GM19452 (cell line): ENCODE measurements around the gene PTPRA.
"Not testable (repeated sequence)": the region's sequence is repeated elsewhere in the genome, so short reads cannot be mapped to it uniquely, and the experiment has no call there.

Experiments
- ATAC-seq: cut with Tn5 transposase; IDR thresholded peaks from one replicate; pipeline ENCODE4 v1.9.1; 2021; ENCODE audit not compliant: unreplicated experiment

Gene PTPRA

DNA sequence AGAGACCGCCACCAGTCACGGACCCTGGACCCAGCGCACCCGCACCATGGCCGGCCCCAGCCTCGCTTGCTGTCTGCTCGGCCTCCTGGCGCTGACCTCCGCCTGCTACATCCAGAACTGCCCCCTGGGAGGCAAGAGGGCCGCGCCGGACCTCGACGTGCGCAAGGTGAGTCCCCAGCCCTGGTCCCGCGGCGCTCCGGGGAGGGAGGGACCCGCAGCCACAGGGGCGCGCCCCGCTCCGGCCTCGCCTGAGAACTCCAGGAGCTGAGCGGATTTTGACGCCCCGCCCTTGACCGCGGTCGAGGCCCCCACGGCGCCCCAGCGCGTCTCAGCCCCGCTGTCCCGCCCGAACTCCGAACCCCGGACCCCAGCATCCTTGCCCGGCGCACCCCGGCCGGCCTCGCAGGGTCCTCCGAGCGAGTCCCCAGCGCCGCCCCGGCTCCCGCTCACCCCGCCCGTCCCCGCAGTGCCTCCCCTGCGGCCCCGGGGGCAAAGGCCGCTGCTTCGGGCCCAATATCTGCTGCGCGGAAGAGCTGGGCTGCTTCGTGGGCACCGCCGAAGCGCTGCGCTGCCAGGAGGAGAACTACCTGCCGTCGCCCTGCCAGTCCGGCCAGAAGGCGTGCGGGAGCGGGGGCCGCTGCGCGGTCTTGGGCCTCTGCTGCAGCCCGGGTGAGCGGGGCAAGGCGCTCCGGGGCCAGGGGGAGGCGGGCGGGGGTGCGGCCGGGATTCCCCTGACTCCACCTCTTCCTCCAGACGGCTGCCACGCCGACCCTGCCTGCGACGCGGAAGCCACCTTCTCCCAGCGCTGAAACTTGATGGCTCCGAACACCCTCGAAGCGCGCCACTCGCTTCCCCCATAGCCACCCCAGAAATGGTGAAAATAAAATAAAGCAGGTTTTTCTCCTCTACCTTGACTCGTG lies 198.6 kb downstream of the PTPRA start, which contains the start of gene OXT:
TSS of gene OXT (plus strand) at position 11 of the 920 bp plus-strand sequence. CDS start at position 47, 36 bp downstream.
- no peak for ATAC-seq

DNA sequence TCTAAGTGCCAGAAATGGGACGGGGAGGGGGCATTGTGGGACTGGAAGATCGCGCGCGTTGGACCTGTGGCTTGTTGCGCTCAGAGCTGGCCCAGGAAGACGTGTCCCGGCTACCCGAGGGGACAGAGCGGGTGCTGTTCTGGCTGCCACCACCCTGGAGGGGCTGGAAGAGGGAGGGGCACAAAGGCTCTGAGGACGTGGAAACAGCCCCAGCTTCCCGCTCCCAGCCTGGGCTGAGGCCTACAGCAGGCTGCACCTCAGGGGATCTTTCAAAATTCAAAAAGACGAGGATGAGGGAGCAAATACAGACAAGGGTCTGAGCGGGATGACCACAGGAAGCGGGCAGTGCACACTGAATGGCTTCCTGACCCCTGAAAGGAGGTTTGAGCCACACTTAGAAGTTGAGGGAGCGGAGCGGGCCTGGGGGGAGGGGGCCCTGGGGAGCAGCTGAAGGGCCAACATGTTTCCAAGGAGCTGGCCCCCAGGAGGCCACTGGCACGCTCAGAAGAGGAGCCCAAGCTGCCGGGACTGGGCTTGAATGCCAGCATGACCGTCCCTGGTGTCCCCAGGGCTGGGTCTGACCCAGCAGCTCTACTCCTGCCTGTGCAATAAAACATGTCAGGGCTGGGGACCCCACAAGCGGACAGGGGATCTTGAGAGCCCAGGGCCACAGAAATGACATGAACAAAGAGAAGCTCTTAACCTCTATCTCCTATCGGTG lies 199.4 kb downstream of the PTPRA start:
- ATAC-seq = no peak

DNA sequence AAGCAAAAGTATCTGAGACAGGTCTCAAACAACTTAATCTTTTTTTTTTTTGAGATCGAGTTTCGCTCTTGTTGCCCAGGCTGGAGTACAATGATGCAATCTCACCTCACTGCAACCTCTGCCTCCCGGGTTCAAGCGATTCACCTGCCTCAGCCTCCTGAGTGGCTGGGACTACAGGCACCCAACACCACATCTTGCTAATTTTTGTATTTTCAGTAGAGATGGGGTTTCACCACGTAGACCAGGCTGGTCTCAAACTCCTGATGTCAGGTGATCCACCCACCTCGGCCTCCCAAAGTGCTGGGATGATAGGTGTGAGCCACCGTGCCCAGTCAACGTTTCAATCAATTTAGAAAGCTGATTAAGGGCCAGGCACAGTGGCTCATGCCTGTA lies 200.0 kb downstream of the PTPRA start:
- ATAC-seq = not testable (repeated sequence)

DNA sequence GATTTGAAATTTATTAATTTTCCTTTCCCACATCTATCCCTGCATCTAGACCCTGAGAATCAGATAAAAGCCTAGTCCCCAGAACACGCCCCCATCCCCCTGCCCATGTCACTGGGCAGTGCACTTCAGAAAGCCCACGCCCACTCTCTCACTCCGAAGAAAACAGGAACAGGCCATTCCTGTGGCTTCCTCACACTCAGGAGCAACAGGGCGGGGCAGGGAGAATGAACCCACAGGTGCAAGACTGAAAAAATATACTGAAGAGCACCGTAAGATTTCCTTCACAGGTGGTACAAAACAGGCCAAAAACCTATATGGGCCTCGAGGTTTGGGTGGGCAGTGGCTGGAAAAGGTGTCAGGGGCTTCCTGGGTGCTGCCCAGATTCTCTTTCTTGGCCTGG lies 201.5 kb downstream of the PTPRA start:
- ATAC-seq = no peak

DNA sequence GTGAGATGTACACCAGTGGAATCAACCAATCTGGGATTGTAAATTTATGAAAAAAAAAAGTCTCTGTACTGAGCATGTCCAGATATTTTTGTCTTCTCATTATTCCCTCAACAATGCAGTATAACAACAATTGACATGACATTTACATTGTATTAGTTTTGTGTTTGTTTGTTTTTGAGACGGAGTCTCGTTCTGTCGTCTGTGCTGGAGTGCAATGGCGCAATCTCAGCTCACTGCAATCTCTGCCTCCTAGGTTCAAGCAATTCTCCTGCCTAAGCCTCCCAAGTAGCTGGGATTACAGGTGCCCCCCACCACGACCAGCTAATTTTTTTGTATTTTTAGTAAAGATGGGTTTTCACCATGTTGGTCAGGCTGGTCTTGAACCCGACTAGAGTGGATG lies 202.0 kb downstream of the PTPRA start:
- not testable (repeated sequence) for ATAC-seq

DNA sequence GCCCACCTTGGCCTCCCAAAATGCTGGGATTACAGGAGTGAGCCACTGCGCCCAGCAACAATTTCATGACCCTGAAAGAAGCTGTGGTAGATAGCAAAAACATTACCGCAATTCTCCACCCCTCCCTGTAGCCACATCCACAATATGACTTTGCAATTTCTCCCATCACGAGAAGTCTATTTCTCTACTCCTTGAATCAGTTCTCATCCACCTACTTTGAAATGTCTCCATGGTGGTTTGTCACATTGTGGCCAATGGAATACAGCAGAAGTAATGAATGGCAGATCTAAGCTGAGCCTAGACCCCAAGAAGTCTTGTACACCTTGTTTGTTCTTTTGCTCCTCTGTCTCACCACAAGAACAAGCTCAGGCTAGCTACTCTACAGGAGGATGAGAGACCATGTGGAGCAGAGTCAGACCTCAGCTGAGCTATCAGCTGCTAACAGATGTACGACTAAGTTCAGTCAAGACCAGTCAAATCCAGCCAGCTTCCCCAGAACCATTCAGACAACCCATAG lies 204.4 kb downstream of the PTPRA start:
- no peak for ATAC-seq

DNA sequence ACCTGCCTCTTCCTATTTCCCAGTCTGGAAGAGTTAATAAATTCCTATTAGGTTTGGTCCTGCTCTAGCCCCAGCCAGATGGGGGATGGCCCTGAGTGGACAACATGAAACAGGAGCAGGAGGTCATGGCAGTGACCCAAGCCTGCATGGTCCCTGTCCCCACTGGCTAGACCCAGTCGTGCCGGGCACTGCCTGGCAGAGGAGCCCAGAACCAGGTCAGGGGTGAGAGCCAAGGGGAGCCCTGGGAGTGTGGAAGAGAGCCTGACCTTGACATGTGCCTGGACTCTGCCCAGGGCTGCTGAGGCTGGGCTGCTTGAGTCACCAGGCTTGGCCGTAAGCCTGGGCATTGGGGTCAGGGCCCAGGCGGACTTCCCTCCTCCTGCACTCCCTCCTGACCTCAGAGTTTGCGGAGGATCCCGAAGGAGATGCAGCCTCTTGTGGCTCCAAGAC lies 207.7 kb downstream of the PTPRA start:
- ATAC-seq = no peak

DNA sequence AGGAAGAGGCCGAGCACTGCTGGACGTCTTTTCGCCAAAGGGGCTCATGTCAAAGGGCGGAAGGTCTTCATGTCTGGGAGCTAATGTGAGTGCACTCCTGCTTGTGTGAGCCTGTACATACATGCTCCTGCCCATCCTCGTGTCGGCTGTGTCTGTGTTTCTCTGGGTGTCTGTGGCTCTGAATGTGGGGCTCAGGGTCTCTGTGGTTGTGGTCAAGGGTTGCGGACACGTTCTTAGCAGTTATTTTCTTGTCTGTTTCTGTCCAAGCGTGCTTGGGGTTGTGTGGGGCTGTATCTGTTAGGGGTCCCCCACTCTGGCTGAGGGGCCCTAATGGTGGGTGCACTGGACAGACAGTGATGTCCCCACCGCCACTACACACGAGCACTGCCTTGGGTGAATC lies 208.4 kb downstream of the PTPRA start:
- no peak for ATAC-seq

DNA sequence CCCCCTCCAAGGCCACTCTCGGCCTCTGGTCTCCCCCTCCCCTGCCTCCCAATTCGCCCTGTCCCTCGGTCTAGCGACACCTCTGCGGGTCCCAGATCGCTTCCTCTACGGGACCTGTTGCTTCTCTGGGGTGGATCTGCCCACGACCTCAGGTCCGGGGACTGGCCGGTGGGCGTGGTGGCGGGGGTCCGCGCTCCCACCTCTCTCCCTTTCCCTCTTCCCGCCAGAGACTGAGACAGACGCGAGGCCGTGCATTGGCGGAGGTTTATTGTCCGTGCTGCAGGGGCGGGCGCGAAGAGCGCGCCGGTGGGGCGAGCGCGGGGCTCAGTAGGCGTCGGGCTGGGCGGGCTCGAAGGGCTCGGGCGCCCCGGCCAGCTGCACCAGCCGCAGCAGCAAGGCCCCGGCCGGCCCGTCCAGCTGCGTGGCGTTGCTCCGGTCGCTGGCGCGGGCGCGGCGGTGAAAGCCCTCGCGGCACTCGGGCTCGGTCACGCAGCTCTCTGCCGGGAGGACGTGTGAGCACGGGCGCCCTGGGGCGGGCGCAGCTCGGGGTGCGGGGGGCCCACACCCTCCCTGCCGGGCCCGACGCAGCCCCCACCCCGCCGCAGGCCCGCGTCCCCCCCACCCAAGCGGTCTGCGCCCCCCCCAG lies 209.1 kb downstream of the PTPRA start:
- no peak for ATAC-seq

DNA sequence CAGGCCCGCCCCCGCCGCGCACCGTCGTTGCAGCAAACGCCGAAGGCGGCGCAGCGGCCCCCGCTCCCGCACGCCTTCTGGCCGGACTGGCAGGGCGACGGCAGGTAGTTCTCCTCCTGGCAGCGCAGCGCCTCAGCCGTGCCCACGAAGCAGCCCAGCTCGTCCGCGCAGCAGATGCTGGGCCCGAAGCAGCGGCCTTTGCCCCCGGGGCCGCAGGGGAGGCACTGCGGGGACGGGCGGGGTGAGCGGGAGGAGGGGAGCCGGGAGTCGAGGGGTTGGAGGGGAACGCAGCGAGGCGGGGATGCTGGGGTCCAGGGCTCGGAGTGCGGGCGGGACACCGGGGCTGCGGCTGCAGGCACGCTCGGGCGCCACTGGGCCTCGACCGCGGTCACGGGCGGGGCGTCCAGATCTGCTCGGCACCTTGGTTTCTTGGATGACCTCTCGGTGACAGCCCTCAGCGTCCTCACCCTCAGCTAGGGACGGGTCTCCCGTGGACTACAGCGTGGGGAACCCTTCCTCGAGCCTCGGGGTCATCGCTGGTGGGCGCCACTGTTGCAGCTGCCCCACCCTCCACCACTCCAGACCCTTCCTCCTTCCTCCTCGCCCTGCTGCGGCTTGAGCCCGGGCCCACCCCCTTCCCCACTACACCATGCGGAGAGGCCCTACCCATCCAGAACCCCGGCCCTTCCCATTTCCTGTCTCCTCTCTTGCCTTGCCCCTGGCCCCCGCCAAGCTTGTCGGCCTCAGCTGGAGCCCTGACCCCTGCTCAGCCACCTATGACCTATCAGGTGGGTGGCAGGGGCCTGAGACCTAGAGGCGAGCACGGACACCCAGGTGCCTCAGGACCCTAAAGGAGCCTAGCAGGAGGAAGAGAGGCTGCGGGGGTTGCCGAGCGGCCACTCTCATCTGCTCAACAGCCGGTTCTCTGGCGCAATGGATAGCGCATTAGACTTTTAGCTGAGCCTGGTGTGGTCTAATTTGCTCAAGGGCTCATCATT lies 210.0 kb downstream of the PTPRA start:
- ATAC-seq = no peak

DNA sequence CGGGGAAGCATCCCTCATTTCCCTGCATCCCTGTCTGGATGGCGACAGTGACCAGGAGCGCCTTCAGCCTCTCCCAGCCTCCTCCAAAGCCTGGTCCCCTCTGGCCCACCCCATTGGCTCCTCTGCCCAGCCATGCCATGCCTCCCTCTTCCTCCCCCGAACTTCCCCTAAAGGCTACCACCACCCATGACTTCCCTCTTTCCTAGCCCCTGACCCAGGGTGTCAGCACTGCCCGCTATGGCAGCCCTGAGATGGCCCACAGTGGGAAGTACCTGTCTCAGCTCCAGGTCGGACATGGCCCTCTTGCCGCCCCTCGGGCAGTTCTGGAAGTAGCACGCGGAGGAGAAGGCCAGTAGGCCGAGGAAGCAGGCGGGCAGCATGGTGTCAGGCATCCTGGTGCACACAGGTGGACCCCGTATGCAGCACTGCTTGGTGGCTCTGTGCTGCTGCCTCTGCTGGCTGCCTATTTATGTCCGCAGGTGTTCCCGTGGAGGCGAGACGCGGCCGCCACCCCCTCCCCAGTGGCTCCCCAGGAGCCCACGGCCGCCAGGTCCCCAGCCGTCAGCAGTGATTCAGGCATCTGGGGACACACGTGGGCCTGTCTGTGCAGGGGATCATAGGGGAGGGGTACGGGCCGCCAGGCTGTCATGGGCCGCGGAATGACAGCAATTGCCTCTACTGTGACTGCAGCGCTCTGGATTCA lies 211.2 kb downstream of the PTPRA start, which contains the start of gene AVP:
TSS of gene AVP (minus strand) at position 442 of the 703 bp plus-strand sequence. CDS start at position 392, 50 bp downstream.
- no peak for ATAC-seq

DNA sequence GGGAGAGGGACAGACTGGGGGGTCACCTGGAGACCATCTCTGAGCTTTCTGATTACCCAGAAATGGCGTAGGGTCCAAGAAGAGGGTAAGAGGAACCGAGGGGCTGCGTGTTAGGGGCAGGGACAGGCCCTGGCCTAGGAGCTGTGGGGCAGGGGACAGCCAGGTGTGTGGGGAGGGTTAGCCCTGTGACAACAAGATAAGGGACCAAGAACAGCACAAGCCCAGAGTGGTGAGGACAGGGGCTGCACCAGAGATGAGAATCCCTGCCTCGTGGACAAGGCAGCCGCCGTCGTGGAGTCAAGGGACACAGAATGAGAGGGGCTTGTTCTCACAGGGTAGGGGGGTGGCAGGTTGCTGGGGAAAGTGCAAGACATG lies 211.7 kb downstream of the PTPRA start:
- no peak for ATAC-seq

DNA sequence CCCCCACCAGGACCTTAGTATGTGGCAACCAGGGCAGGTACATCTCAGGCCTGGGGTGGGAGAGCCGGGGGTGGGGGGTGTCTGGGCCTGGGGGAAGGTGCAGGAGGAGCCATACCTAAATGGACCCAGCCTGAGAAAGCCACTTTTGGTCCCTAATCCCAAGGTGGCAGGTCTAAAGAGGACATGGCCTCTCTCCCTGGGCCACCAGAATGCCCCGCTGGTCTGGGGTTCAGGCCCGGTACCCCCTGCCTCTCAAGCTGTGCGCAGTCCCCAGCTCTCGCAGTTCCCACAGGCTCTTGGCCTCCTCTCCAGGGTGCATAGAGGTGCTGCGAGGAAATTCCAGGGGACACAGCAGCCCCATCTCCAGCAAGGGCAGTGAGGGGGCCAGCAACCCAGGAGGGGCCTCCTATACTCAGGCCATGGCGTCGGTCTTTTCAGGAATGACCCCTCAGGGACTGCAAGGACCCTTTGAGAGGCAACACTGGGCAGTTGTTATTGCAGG lies 212.3 kb downstream of the PTPRA start:
- ATAC-seq = no peak

DNA sequence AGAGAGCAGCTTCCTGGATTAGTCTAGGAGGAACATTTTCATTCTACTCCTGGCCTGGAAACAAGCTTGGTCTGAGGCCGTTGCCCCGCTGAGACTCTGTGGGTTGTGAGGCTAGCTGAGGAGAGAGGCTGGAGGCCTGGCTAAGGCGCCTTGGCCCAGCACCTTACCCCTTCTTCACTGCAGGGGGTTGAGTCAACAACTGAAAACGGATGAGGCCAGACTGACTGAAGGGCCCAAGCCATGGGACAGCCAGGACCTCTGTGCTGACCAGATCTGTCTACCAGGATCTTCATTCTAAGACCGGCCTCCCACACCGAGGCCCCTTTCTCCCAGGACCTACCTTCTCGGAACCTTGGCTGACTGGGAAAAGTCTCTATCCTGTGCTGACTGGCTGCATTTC lies 214.8 kb downstream of the PTPRA start:
- no peak for ATAC-seq
